NCI-H524 treated with DMSO at 0.1 percent for 48 hours (cell line): Measurements from ENCODE around the gene PRR13.

Experiments used
- DNase-seq: peaks from one replicate; lab custom pipeline; 2025; lab: John Stamatoyannopoulos, UW

PRR13 gene

GRCh38 chr12:53493610-53494391 lies 52.3 kb downstream of the PRR13 start:
- DNase-seq = no peak
